Measurements from ENCODE around the gene CEMIP. TPM values are rescaled to one million over a fixed set of nuclear protein-coding genes. Genes with fewer than 3 reads are reported as not detected.

CEMIP gene
- total and polyA plus RNA-seq, 10 of the 15 experiments (the other 5 are each of a cell fraction or from before 2014, with no cell fraction given), result 0.01 to 0.44 (median 0.16) TPM; not detected in 6

DNA sequence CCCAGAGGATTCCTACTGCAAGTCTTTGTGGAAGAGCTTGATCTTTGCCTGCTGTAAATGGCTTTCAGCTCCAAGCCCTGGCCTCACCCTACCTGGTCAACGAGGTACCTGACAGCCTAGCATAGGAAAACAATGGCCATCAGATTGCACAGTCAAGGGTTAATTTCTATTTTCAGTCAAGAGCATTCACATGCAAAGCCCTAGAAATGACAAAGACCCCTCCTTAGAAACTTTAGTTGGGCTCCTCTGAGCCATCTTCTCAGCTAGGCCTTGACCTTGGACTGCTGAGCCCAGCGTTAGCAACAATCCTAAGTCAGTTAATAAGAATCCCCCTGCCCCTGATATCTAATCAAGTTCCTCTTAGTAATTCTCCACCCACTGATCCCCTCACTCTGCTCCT is 192.0 kb downstream of the CEMIP start:
- WGBS (ENCODE audit: insufficient coverage, insufficient replicate concordance, low lambda C conversion rate, missing lambda C conversion rate), result 100% methylated on average over 2 of the region's 2 CpGs
- H3K27ac ChIP-seq (ENCODE audit: control insufficient read depth, insufficient read depth), result no peak overlapping the region
- no peaks in the 10 kb centered on the region for H3K79me2 ChIP-seq (ENCODE audit: control insufficient read depth, insufficient read depth, low read length)
- H3K4me1 ChIP-seq (ENCODE audit: control insufficient read depth, insufficient read depth, low read length), result no peaks in the 10 kb centered on the region
- ChIA-PET CTCF (interaction anchor here (0.7 to 4.4 kb wide), 15 partner anchors 9 to 730 kb away, joined by 3 to 39 read pairs (median 5); no protein-coding TSS in a partner anchor), RAD21 (ENCODE audit: unreplicated experiment) (interaction anchor here (1.2 to 3.8 kb wide), 5 partner anchors 9 to 515 kb away, joined by 3 to 23 read pairs (median 4); no protein-coding TSS in a partner anchor), POLR2A (no interaction called here), SMC1A (ENCODE audit: uncharacterized antibody, unreplicated experiment) (interaction anchor here (3.4 to 4.3 kb wide), 2 partner anchors 10 to 295 kb away, joined by 14 read pairs; no protein-coding TSS in a partner anchor)
- BruUV-seq (replicated peaks), result no TSS peak
- H3K36me3 ChIP-seq (ENCODE audit: control insufficient read depth in 2 of 2, insufficient read depth in 2 of 2, low read length in 1 of 2), result no peaks in the 10 kb centered on the region; a peak in 1 of 4 replicates
- H3K9ac ChIP-seq (ENCODE audit: control insufficient read depth, insufficient read depth, low read length), result no peak overlapping the region
- H4K20me1 ChIP-seq (ENCODE audit: control insufficient read depth, insufficient read depth), result no peaks in the 10 kb centered on the region
- FAIRE-seq, result no peak
- H3K4me2 ChIP-seq (ENCODE audit: control insufficient read depth, insufficient read depth), result no peak overlapping the region
- no peak overlapping the region for H3K4me3 ChIP-seq
- ATAC-seq, result no peak
- TF ChIP-seq MTA2 (IDR thresholded peaks at IDR 0.05; ENCODE audit: low read depth) (no peak), MXI1 (IDR thresholded peaks at IDR 0.05; ENCODE audit: low read depth, low read length) (no peak), ATF7 (IDR thresholded peaks at IDR 0.05; ENCODE audit: low read depth) (no peak), SMAD5 (IDR thresholded peaks at IDR 0.05; ENCODE audit: low read depth) (no peak), KAT2A (conservative IDR thresholded peaks at IDR 0.05; ENCODE audit: control insufficient read depth, low read depth, low read length) (no peak)
- H3K27me3 ChIP-seq (replicated peaks in 1 of 2; ENCODE audit: control insufficient read depth in 2 of 2, insufficient read depth in 2 of 2, low read length in 1 of 2), result no peaks in the 10 kb centered on the region
- intact Hi-C loops (cut with micrococcal nuclease; ENCODE audit: unreplicated experiment) (loop anchor here (2.0 kb wide), 3 partner anchors 194 to 514 kb away; no protein-coding TSS in a partner anchor), in situ Hi-C loops (cut with MboI) (loop anchor here (5.0 kb wide), 1 partner anchor 514 kb away; no protein-coding TSS in a partner anchor)
- no peak overlapping the region for H2AFZ ChIP-seq (ENCODE audit: control insufficient read depth, low read depth, low read length)
- no peak for DNase-seq (ENCODE audit: low read depth, low spot score)
- no peaks in the 10 kb centered on the region for H3K9me3 ChIP-seq (replicated peaks; ENCODE audit: control insufficient read depth, insufficient read depth, low read length)

DNA sequence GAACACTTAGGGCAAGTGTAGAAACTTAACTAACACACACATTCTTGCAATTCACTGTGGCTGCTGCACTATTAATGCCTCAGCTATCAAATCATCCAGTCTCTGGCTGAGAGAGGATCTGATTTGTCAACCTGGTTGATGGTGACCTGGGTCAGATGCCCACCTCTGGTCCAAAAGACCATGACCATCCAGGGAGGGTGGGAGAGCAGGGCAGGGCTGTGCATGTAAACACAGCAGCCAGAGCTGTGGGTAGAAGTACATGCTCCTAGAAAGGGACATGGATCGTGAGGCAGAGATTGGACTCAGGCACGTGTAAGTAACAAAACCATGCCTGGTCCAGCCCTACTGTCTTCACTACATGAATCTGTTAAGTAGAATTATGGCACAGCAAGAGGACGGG is 193.1 kb downstream of the CEMIP start:
- CTCF ChIA-PET, result interaction anchor here (1.2 to 4.4 kb wide), 4 partner anchors 10 to 516 kb away, joined by 3 to 39 read pairs (median 12); no protein-coding TSS in a partner anchor
- RAD21 ChIA-PET (ENCODE audit: unreplicated experiment), result interaction anchor here (1.0 to 1.5 kb wide), 2 partner anchors 294 to 405 kb away, joined by 3 to 4 read pairs; no protein-coding TSS in a partner anchor
- Histone ChIP-seq H2AFZ (ENCODE audit: control insufficient read depth, low read depth, low read length) (no peak overlapping the region), H3K27me3 (replicated peaks in 1 of 2; ENCODE audit: control insufficient read depth in 2 of 2, insufficient read depth in 2 of 2, low read length in 1 of 2) (no peaks in the 10 kb centered on the region), H3K4me2 (ENCODE audit: control insufficient read depth, insufficient read depth) (no peak overlapping the region), H3K4me1 (ENCODE audit: control insufficient read depth, insufficient read depth, low read length) (no peaks in the 10 kb centered on the region), H3K79me2 (ENCODE audit: control insufficient read depth, insufficient read depth, low read length) (no peaks in the 10 kb centered on the region), H3K9me3 (replicated peaks; ENCODE audit: control insufficient read depth, insufficient read depth, low read length) (no peaks in the 10 kb centered on the region), H3K27ac (ENCODE audit: control insufficient read depth, insufficient read depth) (no peak overlapping the region), H3K36me3 (ENCODE audit: control insufficient read depth in 2 of 2, insufficient read depth in 2 of 2, low read length in 1 of 2) (no peaks in the 10 kb centered on the region; a peak in 1 of 4 replicates), H3K9ac (ENCODE audit: control insufficient read depth, insufficient read depth, low read length) (no peak overlapping the region), H4K20me1 (ENCODE audit: control insufficient read depth, insufficient read depth) (no peaks in the 10 kb centered on the region), H3K4me3 (no peak overlapping the region)
- WGBS (ENCODE audit: insufficient coverage, insufficient replicate concordance, low lambda C conversion rate, missing lambda C conversion rate), result 93% methylated on average over 3 of the region's 3 CpGs
- in situ Hi-C loops (cut with MboI), result loop anchor here (5.0 kb wide), 1 partner anchor 515 kb away; no protein-coding TSS in a partner anchor
- intact Hi-C loops (cut with micrococcal nuclease; ENCODE audit: unreplicated experiment), result no loop called here
- POLR2A ChIA-PET, result no interaction called here
- TF ChIP-seq NFYA (IDR thresholded peaks at IDR 0.05; ENCODE audit: borderline replicate concordance, low read depth, low read length), result no peak
- TF ChIP-seq BHLHE40 (IDR thresholded peaks at IDR 0.05; ENCODE audit: borderline replicate concordance in 1 of 2, low read depth in 2 of 2, low read length in 1 of 2), result no peak
- TF ChIP-seq ATF7 (IDR thresholded peaks at IDR 0.05; ENCODE audit: low read depth), result no peak
- no peak for TF ChIP-seq MXI1 (IDR thresholded peaks at IDR 0.05; ENCODE audit: low read depth, low read length)
- no peak for TF ChIP-seq POLR2A (IDR thresholded peaks at IDR 0.05; ENCODE audit: low read depth, low read length)
- TF ChIP-seq SMAD5 (IDR thresholded peaks at IDR 0.05; ENCODE audit: low read depth), result no peak
- DNase-seq (ENCODE audit: low read depth, low spot score) (no peak), ATAC-seq (no peak), FAIRE-seq (no peak)
- SMC1A ChIA-PET (ENCODE audit: uncharacterized antibody, unreplicated experiment), result interaction anchor here (0.6 kb wide), 1 partner anchor 16 kb away, joined by 3 read pairs; no protein-coding TSS in a partner anchor
- BruUV-seq (replicated peaks), result no TSS peak

Measured in GM12878 (cell line).